ENCODE measurements around the gene CRTAC1. TPM values are rescaled to one million over a fixed set of nuclear protein-coding genes. Genes with fewer than 3 reads are reported as not detected.

Gene CRTAC1
- total RNA-seq, 1 experiment from 2014 or later, result not detected

DNA sequence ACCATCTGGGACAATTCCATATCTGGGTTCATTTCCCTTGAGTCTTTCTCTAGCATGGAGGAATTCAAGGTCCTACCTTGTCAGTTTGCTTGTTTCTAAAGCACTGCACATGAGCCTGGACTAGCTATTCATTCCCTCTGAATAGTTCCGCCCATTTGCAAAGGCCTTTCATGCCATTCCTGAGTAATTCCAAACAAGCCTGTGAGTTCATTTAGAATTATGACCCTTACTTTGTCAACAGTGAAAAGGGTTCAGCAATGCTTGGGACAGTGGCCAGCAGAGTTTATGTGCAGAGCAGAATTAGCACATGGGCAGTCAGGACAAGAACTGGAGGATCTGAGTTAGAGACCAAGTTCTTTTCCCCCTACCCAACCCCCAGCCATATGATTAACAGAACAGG is 27.9 kb upstream of the CRTAC1 start:
- BruUV-seq (replicated peaks), result no TSS peak
- TF ChIP-seq EZH2 (IDR thresholded peaks at IDR 0.05; ENCODE audit: borderline replicate concordance, low read depth, low read length, poor library complexity, severe bottlenecking) (no peak), CTCF (conservative IDR thresholded peaks at IDR 0.05; ENCODE audit: low read depth, low read length) (no peak)
- intact Hi-C loops (cut with micrococcal nuclease; ENCODE audit: unreplicated experiment), result no loop called here
- no peaks in the 10 kb centered on the region for H3K4me1 ChIP-seq (ENCODE audit: insufficient read depth, low read length, poor library complexity, severe bottlenecking)
- H3K4me3 ChIP-seq (ENCODE audit: low read depth, low read length, poor library complexity, severe bottlenecking), result no peak overlapping the region
- CTCF ChIA-PET, result no interaction called here
- no peak for DNase-seq (ENCODE audit: low spot score)
- peaks cover 42% of the 10 kb centered on the region for H3K27me3 ChIP-seq (replicated peaks; ENCODE audit: insufficient read depth, low read depth, low read length, poor library complexity)
- H3K9me3 ChIP-seq (ENCODE audit: low read depth, low read length, poor library complexity, severe bottlenecking), result no peaks in the 10 kb centered on the region
- H3K27ac ChIP-seq (ENCODE audit: low read depth, low read length, poor library complexity, severe bottlenecking), result no peak overlapping the region
- POLR2A ChIA-PET (ENCODE audit: low non-redundant PET), result no interaction called here
- H3K36me3 ChIP-seq (ENCODE audit: insufficient read depth, low read length, poor library complexity, severe bottlenecking), result no peaks in the 10 kb centered on the region

DNA sequence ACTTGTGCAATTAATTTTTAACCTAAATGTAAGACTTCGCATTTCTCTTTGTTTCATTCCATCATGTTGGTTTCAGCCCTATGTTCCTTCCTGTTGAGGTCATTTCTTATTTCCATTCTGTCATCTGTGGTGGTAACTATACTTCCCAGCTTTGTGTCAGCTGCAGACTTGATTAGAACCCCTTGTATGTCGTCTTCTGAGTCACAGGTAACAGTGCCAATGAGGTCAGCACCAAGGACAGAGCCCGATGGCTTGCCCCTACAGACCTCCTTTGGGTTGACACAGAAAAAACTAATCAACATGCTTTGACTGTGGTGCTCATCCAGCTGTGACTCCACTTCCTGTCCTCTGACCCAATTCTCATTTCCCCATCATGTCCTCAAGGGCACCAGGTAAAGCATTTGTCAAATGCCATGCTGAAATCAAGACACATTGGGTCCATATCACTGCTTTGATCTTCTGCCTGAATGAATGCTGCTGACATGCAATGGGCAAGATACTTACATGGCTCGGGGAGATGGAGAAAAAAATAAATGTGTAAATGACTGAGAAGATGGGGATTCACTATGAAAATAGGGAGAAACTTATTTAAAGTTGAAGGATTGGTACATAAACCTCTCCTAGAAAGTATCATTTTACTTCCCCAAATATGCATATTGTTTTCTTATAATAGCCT is 25.6 kb upstream of the CRTAC1 start:
- Histone ChIP-seq H3K4me3 (ENCODE audit: low read depth, low read length, poor library complexity, severe bottlenecking) (no peak overlapping the region), H3K27me3 (replicated peaks; ENCODE audit: insufficient read depth, low read depth, low read length, poor library complexity) (peaks cover 53% of the 10 kb centered on the region), H3K9me3 (ENCODE audit: low read depth, low read length, poor library complexity, severe bottlenecking) (no peaks in the 10 kb centered on the region), H3K27ac (ENCODE audit: low read depth, low read length, poor library complexity, severe bottlenecking) (no peak overlapping the region), H3K4me1 (ENCODE audit: insufficient read depth, low read length, poor library complexity, severe bottlenecking) (no peaks in the 10 kb centered on the region), H3K36me3 (ENCODE audit: insufficient read depth, low read length, poor library complexity, severe bottlenecking) (no peaks in the 10 kb centered on the region)
- ChIA-PET POLR2A (ENCODE audit: low non-redundant PET) (no interaction called here), CTCF (interaction anchor here (1.5 kb wide), 1 partner anchor 13 kb away, joined by 4 read pairs; no protein-coding TSS in a partner anchor)
- DNase-seq (ENCODE audit: low spot score), result peak; percentile 35
- TF ChIP-seq CTCF (conservative IDR thresholded peaks at IDR 0.05; ENCODE audit: low read depth, low read length) (no peak), EZH2 (IDR thresholded peaks at IDR 0.05; ENCODE audit: borderline replicate concordance, low read depth, low read length, poor library complexity, severe bottlenecking) (no peak)
- no TSS peak for BruUV-seq (replicated peaks)
- intact Hi-C loops (cut with micrococcal nuclease; ENCODE audit: unreplicated experiment), result no loop called here

DNA sequence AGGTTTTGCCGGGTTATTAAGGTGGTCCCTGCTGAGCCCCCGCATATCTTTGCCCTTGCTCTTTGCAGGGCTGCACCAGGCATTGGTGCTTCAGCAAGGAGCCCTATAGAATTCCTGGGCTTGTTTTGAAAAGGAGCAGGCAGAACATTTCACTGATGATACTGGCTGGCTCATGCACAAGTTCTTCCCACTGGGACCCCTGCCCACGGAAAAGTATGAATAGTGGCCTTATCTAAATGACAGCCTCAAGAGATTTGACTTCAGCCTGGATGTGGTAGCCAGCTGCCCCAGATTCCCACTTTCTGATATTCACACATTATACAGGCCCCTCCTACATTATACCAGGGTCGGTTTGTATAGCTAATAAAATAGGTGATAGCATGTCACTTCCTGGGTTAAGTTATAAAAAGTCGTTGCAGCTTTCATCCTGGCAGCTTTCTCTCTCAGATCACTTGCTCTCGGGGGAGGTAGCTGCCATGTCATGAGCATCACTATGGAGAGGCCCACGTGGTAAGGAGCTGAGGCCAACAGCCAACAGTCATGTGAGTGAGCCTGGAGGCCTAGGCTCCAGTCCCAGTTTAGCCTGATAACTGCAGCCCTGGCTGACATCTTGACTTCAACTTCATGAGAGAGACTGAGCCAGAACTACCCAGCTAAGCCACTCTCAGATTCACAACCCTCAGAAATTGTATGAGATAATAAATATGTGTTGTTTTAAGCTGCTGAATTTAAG is 16.8 kb upstream of the CRTAC1 start:
- BruUV-seq (replicated peaks), result no TSS peak
- POLR2A ChIA-PET (ENCODE audit: low non-redundant PET), result no interaction called here
- no peak for DNase-seq (ENCODE audit: low spot score)
- no peak overlapping the region for H3K4me3 ChIP-seq (ENCODE audit: low read depth, low read length, poor library complexity, severe bottlenecking)
- no peak overlapping the region for H3K27ac ChIP-seq (ENCODE audit: low read depth, low read length, poor library complexity, severe bottlenecking)
- intact Hi-C loops (cut with micrococcal nuclease; ENCODE audit: unreplicated experiment), result loop anchor here (10.0 kb wide), 2 partner anchors 252 to 342 kb away; no protein-coding TSS in a partner anchor
- H3K9me3 ChIP-seq (ENCODE audit: low read depth, low read length, poor library complexity, severe bottlenecking), result no peaks in the 10 kb centered on the region
- H3K36me3 ChIP-seq (ENCODE audit: insufficient read depth, low read length, poor library complexity, severe bottlenecking), result no peaks in the 10 kb centered on the region
- H3K27me3 ChIP-seq (replicated peaks; ENCODE audit: insufficient read depth, low read depth, low read length, poor library complexity), result peaks cover 63% of the 10 kb centered on the region
- no peaks in the 10 kb centered on the region for H3K4me1 ChIP-seq (ENCODE audit: insufficient read depth, low read length, poor library complexity, severe bottlenecking)
- CTCF ChIA-PET, result no interaction called here
- TF ChIP-seq EZH2 (IDR thresholded peaks at IDR 0.05; ENCODE audit: borderline replicate concordance, low read depth, low read length, poor library complexity, severe bottlenecking) (no peak), CTCF (conservative IDR thresholded peaks at IDR 0.05; ENCODE audit: low read depth, low read length) (no peak)
